Activated CD8-positive, alpha-beta T cell treated with anti-CD3 and anti-CD28 coated beads, Interleukin-2, amount 10 ng/mL, durations not matched to agents 7 days and 5 days (primary cell): ENCODE data around the gene CCNK. TPM values are rescaled to one million over a fixed set of nuclear protein-coding genes. Genes with fewer than 3 reads are reported as not detected.

ENCODE experiments used
- ATAC-seq: fragments of 150-1000 bp; cut with Tn5 transposase; one replicate; pipeline ENCODE4 v1.10.0; 2021; ENCODE audit warnings: moderate library complexity
- CTCF ChIA-PET: fragments of 350-600 bp; sonication (Branson Sonifier 250); formaldehyde crosslinking; loops from one replicate; lab custom pipeline; 2021; ENCODE audit warnings: antibody characterized with exemption; lab: Charles Lee
- POLR2A ChIA-PET: fragments of 350-600 bp; sonication (Branson Sonifier 250); formaldehyde crosslinking; loops from one replicate; lab custom pipeline; 2021; ENCODE audit warnings: antibody characterized with exemption; lab: Charles Lee
- DNase-seq: peaks from one replicate; pipeline ENCODE4 v3.0.0-alpha.2; 2020
- H3K27ac Mint-ChIP-seq: one replicate; pipeline ENCODE4 v1.8.0; 2021; ENCODE audit warnings: mild to moderate bottlenecking, mixed read lengths
- H3K27me3 Mint-ChIP-seq: one replicate; pipeline ENCODE4 v1.8.0; 2021; ENCODE audit warnings: low read depth, mixed read lengths
- H3K36me3 Mint-ChIP-seq: one replicate; pipeline ENCODE4 v1.8.0; 2021; ENCODE audit warnings: low read depth, mixed read lengths
- H3K4me1 Mint-ChIP-seq: one replicate; pipeline ENCODE4 v1.8.0; 2021; ENCODE audit warnings: low read depth, mixed read lengths
- H3K4me3 Mint-ChIP-seq: one replicate; pipeline ENCODE4 v1.8.0; 2021; ENCODE audit warnings: mild to moderate bottlenecking, mixed read lengths
- H3K9me3 Mint-ChIP-seq: one replicate; pipeline ENCODE4 v1.8.0; 2022; ENCODE audit warnings: mixed read lengths; ENCODE audit not compliant: insufficient read depth
- total RNA-seq, 2 experiments: library from RNA; stranded (reverse); gene quantifications; one replicate each; pipeline ENCODE4 v1.2.3, GENCODE V29; 2021

CCNK gene
- total RNA-seq, 2 experiments from 2014 or later, result 81.0 to 81.2 TPM

- ATAC-seq, result no peak
- H3K9me3 Mint-ChIP-seq, result no peaks in the 10 kb centered on the region
- ChIA-PET CTCF (no interaction called here), POLR2A (interaction anchor here (0.9 kb wide), 1 partner anchor 13 kb away, joined by 6 read pairs; the partner anchor contains the start of genes CCNK and SETD3)
- H3K27me3 Mint-ChIP-seq, result no peaks in the 10 kb centered on the region
- H3K27ac Mint-ChIP-seq, result peak overlapping the region; percentile 55
- H3K36me3 Mint-ChIP-seq, result peaks cover 14% of the 10 kb centered on the region
- no peak for DNase-seq
- no peak overlapping the region for H3K4me3 Mint-ChIP-seq
- H3K4me1 Mint-ChIP-seq, result peaks cover 17% of the 10 kb centered on the region
These were observed 13.7 kb upstream of the CCNK start for GRCh38 chr14:99467336-99468078.

DNA sequence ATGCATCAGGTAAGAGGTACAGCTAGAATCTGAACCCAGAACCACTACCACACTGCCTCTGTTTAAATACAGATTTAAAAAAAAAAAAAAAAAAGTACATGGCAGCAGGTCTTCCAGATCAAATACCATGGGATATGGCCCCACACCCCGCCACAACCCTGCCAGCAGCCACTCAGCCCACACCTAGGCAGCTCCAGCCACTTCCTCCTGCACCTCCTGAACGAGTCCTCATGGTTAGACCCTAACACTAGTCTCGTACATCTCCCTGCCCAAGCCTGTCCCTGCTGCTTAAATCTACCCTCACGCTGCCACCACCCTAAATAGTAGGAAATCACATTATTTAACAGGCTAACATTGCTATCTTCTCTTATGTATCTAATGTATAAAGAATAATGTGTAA is 13.1 kb upstream of the CCNK start:
- H3K4me3 Mint-ChIP-seq, result peak overlapping the region; percentile 2
- no peak for DNase-seq
- no peaks in the 10 kb centered on the region for H3K9me3 Mint-ChIP-seq
- H3K4me1 Mint-ChIP-seq, result peaks cover 16% of the 10 kb centered on the region
- no peaks in the 10 kb centered on the region for H3K27me3 Mint-ChIP-seq
- peaks cover 13% of the 10 kb centered on the region for H3K36me3 Mint-ChIP-seq
- peak; percentile 63 for ATAC-seq
- H3K27ac Mint-ChIP-seq, result peak overlapping the region; percentile 66
- CTCF ChIA-PET, result no interaction called here
- POLR2A ChIA-PET, result interaction anchor here (0.9 kb wide), 1 partner anchor 13 kb away, joined by 6 read pairs; the partner anchor contains the start of genes CCNK and SETD3

- peaks cover 16% of the 10 kb centered on the region for H3K4me1 Mint-ChIP-seq
- H3K27me3 Mint-ChIP-seq, result no peaks in the 10 kb centered on the region
- H3K9me3 Mint-ChIP-seq, result no peaks in the 10 kb centered on the region
- H3K4me3 Mint-ChIP-seq, result no peak overlapping the region
- no peak for DNase-seq
- ChIA-PET CTCF (no interaction called here), POLR2A (interaction anchor here (1.4 kb wide), 1 partner anchor 12 kb away, joined by 4 read pairs; the partner anchor contains the start of genes CCNK and SETD3)
- peak overlapping the region; percentile 66 for H3K27ac Mint-ChIP-seq
- H3K36me3 Mint-ChIP-seq, result peaks cover 5% of the 10 kb centered on the region
- ATAC-seq, result no peak
These were observed 12.2 kb upstream of the CCNK start for GRCh38 chr14:99468836-99469592.

DNA sequence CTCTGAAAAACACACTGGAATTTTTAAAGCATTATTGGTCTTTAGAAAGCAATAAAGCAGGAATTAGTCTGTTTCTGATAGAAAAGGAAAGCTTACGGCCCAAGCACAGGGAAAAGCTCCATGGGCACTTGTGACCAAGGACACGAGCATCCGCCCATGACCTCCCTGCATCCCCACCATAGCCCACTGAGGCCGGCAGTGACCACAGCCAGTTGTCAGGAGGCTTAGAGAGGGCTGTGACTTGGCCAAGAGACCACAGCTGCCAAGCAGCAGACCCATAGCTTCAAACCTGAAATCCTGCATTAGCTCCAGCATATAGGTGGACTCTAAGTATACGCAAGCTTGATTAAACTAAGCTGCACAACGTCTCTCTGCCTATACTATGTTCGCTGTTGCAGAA is 9.5 kb upstream of the CCNK start:
- Mint-ChIP-seq H3K4me3 (no peak overlapping the region), H3K4me1 (peaks cover 16% of the 10 kb centered on the region), H3K9me3 (no peaks in the 10 kb centered on the region), H3K27me3 (no peaks in the 10 kb centered on the region), H3K27ac (no peak overlapping the region), H3K36me3 (no peaks in the 10 kb centered on the region)
- no peak for ATAC-seq
- POLR2A ChIA-PET, result interaction anchor here (0.7 kb wide), 1 partner anchor 9 kb away, joined by 3 read pairs; the partner anchor contains the start of genes CCNK and SETD3
- DNase-seq, result no peak
- CTCF ChIA-PET, result no interaction called here

DNA sequence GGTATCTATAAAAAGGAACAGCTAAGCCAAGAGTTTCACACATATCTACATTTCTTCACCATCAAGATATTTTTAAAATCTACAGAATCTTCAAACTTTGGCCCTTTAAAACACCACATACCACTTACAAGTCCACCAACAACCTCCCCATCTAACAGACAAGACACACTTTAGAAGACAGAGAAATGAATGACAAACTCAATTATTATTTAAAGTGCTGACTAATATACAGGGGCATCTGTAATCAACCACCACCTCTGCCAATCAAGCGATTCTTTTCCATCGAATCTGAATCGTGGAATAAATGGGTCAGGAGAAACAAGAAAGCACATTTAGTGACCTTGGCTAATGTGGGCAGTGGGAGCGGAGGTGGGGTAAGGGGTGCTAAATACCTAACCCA is 8.3 kb upstream of the CCNK start:
- ATAC-seq, result no peak
- H3K27me3 Mint-ChIP-seq, result no peaks in the 10 kb centered on the region
- H3K9me3 Mint-ChIP-seq, result no peaks in the 10 kb centered on the region

GRCh38 chr14:99473458-99473857 is 7.8 kb upstream of the CCNK start:
- Mint-ChIP-seq H3K9me3 (no peaks in the 10 kb centered on the region), H3K4me3 (no peak overlapping the region), H3K4me1 (peaks cover 13% of the 10 kb centered on the region), H3K27ac (no peak overlapping the region), H3K27me3 (no peaks in the 10 kb centered on the region), H3K36me3 (peaks cover 5% of the 10 kb centered on the region)
- DNase-seq (no peak), ATAC-seq (no peak)
- ChIA-PET CTCF (interaction anchor here (1.1 kb wide), 1 partner anchor 57 kb away, joined by 4 read pairs; no protein-coding TSS in a partner anchor), POLR2A (no interaction called here)

More for the DNA sequence above, 8.3 kb upstream of the CCNK start:
- peaks cover 2% of the 10 kb centered on the region for H3K36me3 Mint-ChIP-seq
- no peak overlapping the region for H3K27ac Mint-ChIP-seq
- ChIA-PET CTCF (interaction anchor here (1.1 kb wide), 1 partner anchor 57 kb away, joined by 4 read pairs; no protein-coding TSS in a partner anchor), POLR2A (no interaction called here)
- DNase-seq, result no peak
- no peak overlapping the region for H3K4me3 Mint-ChIP-seq
- peaks cover 13% of the 10 kb centered on the region for H3K4me1 Mint-ChIP-seq

DNA sequence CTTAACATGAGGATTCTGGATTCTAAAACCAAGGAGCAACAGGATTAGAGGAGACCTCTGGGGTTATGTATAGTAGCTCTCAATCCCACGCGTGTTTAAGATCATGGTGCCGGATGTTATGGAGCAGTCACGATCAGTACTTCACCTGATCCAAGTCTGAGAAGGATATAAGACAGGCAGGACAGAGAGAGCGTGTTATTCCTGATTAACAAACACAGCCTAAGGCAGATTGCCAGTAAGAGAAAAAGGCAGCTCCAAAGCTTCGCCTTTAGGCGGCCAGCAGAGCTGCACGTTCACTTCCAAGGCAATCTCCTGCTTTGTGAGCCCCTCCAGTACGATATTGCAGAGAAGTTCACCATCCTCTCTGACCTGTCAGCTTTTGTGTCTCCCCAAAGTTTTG is 6.0 kb upstream of the CCNK start:
- Mint-ChIP-seq H3K9me3 (no peaks in the 10 kb centered on the region), H3K4me3 (no peak overlapping the region), H3K4me1 (peaks cover 19% of the 10 kb centered on the region), H3K36me3 (peaks cover 5% of the 10 kb centered on the region), H3K27ac (no peak overlapping the region), H3K27me3 (no peaks in the 10 kb centered on the region)
- ChIA-PET POLR2A (no interaction called here), CTCF (no interaction called here)
- ATAC-seq (no peak), DNase-seq (no peak)

DNA sequence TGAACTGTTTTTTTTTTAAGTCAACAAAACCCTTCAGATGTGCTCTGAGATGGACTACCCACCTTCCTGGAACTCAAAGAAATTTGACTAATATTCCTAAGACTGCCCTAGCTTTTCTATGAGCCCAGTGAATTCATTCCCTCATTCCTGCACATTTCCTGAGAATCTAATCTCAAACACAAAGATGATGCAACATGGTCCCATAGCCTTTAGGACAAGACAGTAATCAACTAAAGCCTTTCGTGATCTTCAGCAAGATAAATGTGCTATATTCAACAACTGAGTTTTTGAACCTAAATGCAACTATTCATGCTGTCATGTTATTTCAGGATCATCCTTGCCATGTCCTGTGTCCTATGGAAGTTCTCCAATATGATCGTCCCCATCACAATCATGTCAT is 5.5 kb upstream of the CCNK start:
- H3K4me1 Mint-ChIP-seq, result peaks cover 19% of the 10 kb centered on the region
- ChIA-PET POLR2A (no interaction called here), CTCF (no interaction called here)
- no peak overlapping the region for H3K4me3 Mint-ChIP-seq
- no peaks in the 10 kb centered on the region for H3K9me3 Mint-ChIP-seq
- DNase-seq (no peak), ATAC-seq (no peak)
- H3K36me3 Mint-ChIP-seq, result peaks cover 5% of the 10 kb centered on the region
- H3K27me3 Mint-ChIP-seq, result no peaks in the 10 kb centered on the region
- no peak overlapping the region for H3K27ac Mint-ChIP-seq

DNA sequence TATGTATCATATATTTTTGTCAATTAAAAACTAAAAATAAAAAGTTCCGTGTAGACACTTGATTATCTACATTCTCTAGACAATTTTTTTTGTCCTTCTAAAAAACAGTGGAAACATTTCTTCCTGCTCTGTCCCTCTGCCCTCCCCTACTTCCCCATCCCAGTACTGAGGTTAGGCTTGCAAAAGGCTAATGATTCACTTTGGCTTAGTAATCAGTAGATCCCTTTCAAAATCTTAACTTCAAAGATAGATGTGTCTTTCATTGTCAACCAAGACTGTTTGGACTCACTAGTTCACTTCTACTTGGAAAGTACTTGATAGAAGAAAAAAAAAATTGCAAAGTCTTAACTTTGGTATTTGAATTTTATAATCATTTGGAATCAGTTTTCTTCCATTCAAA is 4.3 kb upstream of the CCNK start:
- ChIA-PET CTCF (no interaction called here), POLR2A (no interaction called here)
- no peaks in the 10 kb centered on the region for H3K27me3 Mint-ChIP-seq
- ATAC-seq, result no peak
- no peak overlapping the region for H3K27ac Mint-ChIP-seq
- no peak overlapping the region for H3K4me3 Mint-ChIP-seq
- no peaks in the 10 kb centered on the region for H3K9me3 Mint-ChIP-seq
- peaks cover 19% of the 10 kb centered on the region for H3K4me1 Mint-ChIP-seq
- peaks cover 5% of the 10 kb centered on the region for H3K36me3 Mint-ChIP-seq
- no peak for DNase-seq

- ChIA-PET POLR2A (no interaction called here), CTCF (no interaction called here)
- H3K27ac Mint-ChIP-seq, result no peak overlapping the region
- no peaks in the 10 kb centered on the region for H3K27me3 Mint-ChIP-seq
- peaks cover 31% of the 10 kb centered on the region for H3K4me1 Mint-ChIP-seq
- ATAC-seq (no peak), DNase-seq (no peak)
- H3K36me3 Mint-ChIP-seq, result peaks cover 5% of the 10 kb centered on the region
- no peak overlapping the region for H3K4me3 Mint-ChIP-seq
- H3K9me3 Mint-ChIP-seq, result no peaks in the 10 kb centered on the region
These were observed 3.1 kb upstream of the CCNK start for GRCh38 chr14:99478128-99478527.

DNA sequence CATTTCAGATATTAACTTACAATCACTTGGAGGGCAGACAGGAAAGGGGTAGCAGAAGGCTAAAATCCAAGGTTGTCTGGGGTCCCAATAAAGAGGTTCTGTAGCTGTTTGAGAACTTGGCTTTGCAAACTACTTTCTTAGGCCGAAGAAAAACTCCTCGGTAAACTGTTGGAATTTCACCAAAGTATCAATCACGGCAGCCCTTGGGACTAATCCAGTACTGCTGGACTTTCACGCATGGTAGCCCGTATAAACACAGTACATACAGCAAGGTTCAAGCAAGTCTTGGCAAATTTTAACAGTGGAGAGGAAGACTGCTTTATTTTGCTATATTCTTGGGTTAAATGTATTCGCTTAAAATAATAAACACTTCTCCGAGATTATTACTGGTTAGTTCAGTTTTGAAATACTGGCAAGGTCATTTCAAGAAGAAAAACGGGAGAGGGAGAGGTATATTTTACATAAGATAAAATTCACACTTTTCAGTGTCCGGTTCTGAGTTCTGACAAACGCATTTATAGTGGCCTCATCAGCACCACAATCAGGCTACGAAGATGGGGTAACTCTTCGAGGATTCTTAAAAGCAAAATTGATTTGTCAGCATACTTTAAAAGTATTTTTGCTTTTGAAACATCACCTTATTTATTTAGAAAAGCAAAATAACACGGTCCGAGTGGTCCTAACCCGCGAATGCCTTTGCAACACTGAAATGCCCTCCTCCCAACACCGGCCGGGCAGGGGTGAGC is 1.9 kb upstream of the CCNK start:
- no peaks in the 10 kb centered on the region for H3K9me3 Mint-ChIP-seq

More for the DNA sequence above, 1.9 kb upstream of the CCNK start:
- peaks cover 5% of the 10 kb centered on the region for H3K36me3 Mint-ChIP-seq
- no peak for DNase-seq
- ATAC-seq, result no peak
- no peaks in the 10 kb centered on the region for H3K27me3 Mint-ChIP-seq
- H3K27ac Mint-ChIP-seq, result peak overlapping the region; percentile 89
- CTCF ChIA-PET, result no interaction called here
- POLR2A ChIA-PET, result interaction anchor here (0.6 to 1.9 kb wide), 4 partner anchors 14 to 1324 kb away, joined by 3 to 9 read pairs (median 3); partner anchors contain the start of gene BCL11B
- H3K4me1 Mint-ChIP-seq, result peaks cover 39% of the 10 kb centered on the region
- peak overlapping the region; percentile 93 for H3K4me3 Mint-ChIP-seq
